ENCODE results near the gene CNBD2.
"Not testable (repeated sequence)": the region's sequence is repeated elsewhere in the genome, so short reads cannot be mapped to it uniquely, and the experiment has no call there.

CNBD2 gene

DNA sequence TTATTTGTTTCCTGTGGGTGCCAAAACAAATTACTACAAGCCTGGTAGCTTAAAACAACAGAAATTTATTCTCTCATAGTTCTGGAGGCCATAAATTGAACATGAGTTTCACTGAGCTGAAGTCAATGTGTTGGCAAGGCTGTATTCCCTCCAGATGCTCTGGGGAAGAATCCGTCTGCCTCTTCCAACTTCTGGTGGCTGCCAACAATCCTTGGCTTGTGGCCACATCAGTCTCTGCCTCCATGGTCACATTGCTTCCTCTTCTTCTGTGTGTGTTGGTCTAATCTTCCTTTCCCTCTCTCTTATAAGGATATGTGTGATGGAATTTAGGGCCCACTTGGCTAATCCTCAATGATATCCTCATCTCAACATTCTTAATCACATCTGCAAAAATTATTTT lies 93.4 kb downstream of the CNBD2 start:
- TF ChIP-seq, protein P1, sequence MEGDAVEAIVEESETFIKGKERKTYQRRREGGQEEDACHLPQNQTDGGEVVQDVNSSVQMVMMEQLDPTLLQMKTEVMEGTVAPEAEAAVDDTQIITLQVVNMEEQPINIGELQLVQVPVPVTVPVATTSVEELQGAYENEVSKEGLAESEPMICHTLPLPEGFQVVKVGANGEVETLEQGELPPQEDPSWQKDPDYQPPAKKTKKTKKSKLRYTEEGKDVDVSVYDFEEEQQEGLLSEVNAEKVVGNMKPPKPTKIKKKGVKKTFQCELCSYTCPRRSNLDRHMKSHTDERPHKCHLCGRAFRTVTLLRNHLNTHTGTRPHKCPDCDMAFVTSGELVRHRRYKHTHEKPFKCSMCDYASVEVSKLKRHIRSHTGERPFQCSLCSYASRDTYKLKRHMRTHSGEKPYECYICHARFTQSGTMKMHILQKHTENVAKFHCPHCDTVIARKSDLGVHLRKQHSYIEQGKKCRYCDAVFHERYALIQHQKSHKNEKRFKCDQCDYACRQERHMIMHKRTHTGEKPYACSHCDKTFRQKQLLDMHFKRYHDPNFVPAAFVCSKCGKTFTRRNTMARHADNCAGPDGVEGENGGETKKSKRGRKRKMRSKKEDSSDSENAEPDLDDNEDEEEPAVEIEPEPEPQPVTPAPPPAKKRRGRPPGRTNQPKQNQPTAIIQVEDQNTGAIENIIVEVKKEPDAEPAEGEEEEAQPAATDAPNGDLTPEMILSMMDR (IDR thresholded peaks at IDR 0.05; ENCODE audit: control insufficient read depth, insufficient read depth, low read depth, low read length, missing control alignments): no peak
- no peak for DNase-seq (ENCODE audit: low read depth)
- no peak overlapping the region for H3K4me3 ChIP-seq (ENCODE audit: control insufficient read depth, low read depth, low read length)

DNA sequence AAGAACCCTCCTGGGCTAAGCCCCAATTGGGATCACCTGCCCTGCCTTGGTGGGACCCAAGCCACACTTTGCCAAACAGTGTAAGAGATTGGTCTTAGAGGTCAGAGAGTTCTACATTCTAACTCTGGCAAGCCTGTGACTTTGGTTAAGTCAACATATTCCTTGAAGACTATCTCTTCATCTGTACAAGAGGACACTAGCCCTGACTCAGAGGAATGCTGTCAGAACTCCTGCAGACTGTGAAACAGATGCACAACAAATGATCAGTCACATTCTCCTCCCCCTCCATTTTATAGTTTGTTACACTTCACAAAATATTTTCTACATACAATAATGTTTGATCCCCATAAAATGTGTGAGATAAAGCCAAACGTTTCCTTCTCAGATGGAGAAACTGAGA lies 94.4 kb downstream of the CNBD2 start:
- no peak overlapping the region for H3K4me3 ChIP-seq (ENCODE audit: control insufficient read depth, low read depth, low read length)
- no peak for DNase-seq (ENCODE audit: low read depth)
- TF ChIP-seq, protein P1 (IDR thresholded peaks at IDR 0.05; ENCODE audit: control insufficient read depth, insufficient read depth, low read depth, low read length, missing control alignments): no peak

DNA sequence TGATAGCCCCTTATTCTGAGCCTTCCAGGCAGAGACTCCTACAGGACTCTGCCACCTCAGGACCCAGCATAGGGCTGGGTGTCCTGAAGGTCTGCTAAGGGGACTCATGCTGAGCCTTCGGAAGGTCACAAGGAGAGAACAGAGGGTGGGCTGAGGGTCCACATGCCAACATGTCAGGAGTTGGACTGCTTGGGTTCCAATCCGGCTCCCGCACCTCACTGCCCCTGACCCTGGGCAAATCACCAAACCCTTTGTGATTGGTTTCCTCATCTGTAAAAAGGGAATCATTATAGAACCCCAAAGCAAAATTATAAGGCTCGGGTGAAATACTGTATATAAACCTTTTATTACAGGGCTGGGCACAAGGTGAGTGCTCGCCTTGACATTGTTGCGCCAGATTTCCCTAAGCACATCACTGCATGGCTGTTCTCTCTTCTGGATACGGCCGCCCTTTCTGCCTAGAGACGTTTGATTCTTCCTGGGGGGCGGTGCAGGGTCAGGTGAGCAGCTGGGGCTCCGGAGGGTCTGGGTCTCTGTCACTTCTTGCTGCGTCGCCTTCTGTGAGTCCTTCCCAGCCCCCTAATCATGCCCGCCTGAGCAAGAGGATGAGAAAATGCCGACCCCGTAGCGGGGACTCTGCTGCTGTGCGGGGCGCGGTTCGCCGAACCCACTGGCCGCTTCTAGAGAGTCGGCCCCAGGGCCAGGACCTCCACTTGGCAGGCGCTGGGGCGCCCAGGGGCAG lies 95.7 kb downstream of the CNBD2 start:
- TF ChIP-seq, protein P1 (IDR thresholded peaks at IDR 0.05; ENCODE audit: control insufficient read depth, insufficient read depth, low read depth, low read length, missing control alignments): no peak
- DNase-seq (ENCODE audit: low read depth): no peak
- peak overlapping the region; percentile 53 for H3K4me3 ChIP-seq (ENCODE audit: control insufficient read depth, low read depth, low read length)

DNA sequence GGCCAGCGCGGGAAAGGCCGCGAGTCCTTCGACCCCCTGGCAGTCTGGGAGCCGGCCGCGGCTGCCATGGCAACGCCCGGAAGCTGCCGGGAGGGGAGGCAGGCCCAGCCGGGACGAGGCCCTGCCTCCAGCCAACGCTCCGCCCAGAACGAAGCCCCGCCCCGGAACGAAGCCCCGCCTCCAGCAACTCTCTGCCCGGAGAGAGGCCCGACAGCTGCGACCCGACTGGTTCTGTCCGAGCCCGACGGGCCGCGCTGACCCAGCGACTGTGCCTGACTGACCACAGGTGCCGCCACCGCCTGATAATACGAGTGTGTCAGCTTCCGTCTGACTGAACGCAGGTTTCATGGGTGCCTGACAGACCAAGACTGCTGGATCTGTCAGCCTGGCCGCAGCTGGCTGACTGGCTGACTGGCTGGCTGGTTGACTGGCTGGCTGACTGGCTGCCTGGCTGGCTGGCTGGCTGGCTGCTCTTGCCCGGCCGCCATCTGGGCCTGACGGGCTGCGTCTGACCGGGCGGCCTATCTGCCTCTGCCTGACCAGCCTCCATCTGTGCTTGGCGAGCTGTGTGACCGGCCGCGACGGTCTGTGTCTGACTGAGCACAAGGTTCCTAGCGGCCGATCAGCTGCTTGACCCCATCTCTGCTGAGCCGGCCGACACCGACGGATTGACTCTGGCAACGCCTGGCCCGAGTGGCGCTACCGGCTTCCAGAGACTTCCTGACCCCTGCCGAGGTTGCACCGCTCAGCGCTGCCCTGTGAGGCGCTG lies 96.5 kb downstream of the CNBD2 start:
- DNase-seq (ENCODE audit: low read depth): peak; percentile 32
- TF ChIP-seq, protein P1 (IDR thresholded peaks at IDR 0.05; ENCODE audit: control insufficient read depth, insufficient read depth, low read depth, low read length, missing control alignments): no peak
- peak overlapping the region; percentile 53 for H3K4me3 ChIP-seq (ENCODE audit: control insufficient read depth, low read depth, low read length)

DNA sequence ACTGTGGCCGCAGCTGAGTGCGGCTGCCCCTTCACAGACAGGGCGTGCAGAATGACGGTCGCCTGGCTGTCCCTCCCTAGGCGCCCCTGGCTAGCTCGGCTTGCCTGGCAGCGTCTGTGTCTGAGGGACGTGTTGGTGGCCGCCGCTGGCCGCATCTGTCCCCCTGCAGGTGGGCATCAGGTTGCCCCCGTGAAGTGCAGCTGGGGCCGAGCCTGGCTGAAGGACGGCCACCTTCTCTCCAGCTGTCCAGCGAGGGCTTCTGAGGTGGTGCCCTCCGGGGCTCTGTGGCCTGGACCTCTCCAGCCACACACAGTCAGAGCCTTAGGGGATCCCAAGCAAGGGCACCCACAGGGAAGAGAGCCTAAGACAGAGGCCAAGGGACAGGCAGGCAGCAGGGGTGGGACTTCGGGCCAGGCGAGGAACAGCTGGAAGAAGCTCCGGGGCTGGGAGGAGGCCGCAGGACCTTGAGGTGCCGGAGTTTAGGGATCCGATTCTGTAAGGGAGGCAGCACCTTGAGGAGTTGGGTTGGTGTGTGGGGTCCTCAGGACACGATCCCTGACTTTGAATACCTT lies 97.1 kb downstream of the CNBD2 start:
- TF ChIP-seq, protein P1 (IDR thresholded peaks at IDR 0.05; ENCODE audit: control insufficient read depth, insufficient read depth, low read depth, low read length, missing control alignments): no peak
- DNase-seq (ENCODE audit: low read depth): no peak
- H3K4me3 ChIP-seq (ENCODE audit: control insufficient read depth, low read depth, low read length): no peak overlapping the region; the same call in 1 of the 2 replicates

DNA sequence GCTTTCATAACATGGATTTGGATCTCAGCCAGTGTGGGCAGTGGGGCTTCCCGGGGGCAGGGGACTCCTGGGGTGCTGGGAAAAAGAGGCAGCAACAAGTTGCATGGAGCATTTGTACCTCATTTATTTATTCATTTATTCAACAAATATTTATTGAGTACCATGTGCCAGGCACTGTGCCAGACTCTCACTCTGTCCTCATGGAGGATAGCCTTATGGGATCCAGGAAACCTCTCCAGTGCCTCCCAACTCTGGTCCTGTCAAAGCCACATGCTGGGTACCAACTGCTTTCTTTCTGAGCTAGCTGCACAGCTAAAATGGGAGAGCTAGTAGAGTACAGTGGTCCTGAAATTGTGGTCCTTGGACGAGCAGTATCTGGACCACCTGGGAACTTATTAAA lies 98.4 kb downstream of the CNBD2 start:
- DNase-seq (ENCODE audit: low read depth): no peak
- no peak overlapping the region for H3K4me3 ChIP-seq (ENCODE audit: control insufficient read depth, low read depth, low read length)
- TF ChIP-seq, protein P1 (IDR thresholded peaks at IDR 0.05; ENCODE audit: control insufficient read depth, insufficient read depth, low read depth, low read length, missing control alignments): no peak

DNA sequence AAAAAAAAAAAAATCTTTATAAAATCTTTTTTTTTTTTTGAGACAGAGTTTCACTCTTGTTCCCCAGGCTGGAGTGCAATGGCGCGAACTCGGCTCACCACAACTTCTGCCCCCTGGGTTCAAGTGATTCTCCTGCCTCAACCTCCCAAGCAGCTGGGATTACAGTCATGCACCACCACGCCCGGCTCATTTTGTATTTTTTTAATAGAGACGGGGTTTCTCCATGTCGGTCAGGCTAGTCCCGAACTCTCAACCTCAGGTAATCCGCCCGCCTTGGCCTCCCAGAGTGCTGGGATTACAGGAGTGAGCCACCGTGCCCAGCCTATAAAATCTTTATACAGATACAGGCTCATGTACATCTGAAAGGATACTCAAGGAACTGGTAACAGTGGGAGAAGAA lies 100.1 kb downstream of the CNBD2 start:
- H3K4me3 ChIP-seq (ENCODE audit: control insufficient read depth, low read depth, low read length); DNase-seq (ENCODE audit: low read depth): not testable (repeated sequence)
